GM10266 (cell line): ENCODE results near the gene SYNPO2.

Source experiments
- DNase-seq: peaks from one replicate; pipeline ENCODE4 v3.0.0; 2012; ENCODE audit errors: extremely low spot score
- TF ChIP-seq, protein P1 (sequence below): IDR thresholded peaks from 2 replicates; pipeline ENCODE4 v1.5.1; 2012; ENCODE audit warnings: mild to moderate bottlenecking, low read depth; ENCODE audit not compliant: control insufficient read depth, insufficient read depth; ENCODE audit errors: missing control alignments

SYNPO2 gene

GRCh38 chr4:119025916-119026661, 137.4 kb downstream of the SYNPO2 start:
- no peak for DNase-seq
- TF ChIP-seq, protein P1, sequence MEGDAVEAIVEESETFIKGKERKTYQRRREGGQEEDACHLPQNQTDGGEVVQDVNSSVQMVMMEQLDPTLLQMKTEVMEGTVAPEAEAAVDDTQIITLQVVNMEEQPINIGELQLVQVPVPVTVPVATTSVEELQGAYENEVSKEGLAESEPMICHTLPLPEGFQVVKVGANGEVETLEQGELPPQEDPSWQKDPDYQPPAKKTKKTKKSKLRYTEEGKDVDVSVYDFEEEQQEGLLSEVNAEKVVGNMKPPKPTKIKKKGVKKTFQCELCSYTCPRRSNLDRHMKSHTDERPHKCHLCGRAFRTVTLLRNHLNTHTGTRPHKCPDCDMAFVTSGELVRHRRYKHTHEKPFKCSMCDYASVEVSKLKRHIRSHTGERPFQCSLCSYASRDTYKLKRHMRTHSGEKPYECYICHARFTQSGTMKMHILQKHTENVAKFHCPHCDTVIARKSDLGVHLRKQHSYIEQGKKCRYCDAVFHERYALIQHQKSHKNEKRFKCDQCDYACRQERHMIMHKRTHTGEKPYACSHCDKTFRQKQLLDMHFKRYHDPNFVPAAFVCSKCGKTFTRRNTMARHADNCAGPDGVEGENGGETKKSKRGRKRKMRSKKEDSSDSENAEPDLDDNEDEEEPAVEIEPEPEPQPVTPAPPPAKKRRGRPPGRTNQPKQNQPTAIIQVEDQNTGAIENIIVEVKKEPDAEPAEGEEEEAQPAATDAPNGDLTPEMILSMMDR, result no peak

DNA sequence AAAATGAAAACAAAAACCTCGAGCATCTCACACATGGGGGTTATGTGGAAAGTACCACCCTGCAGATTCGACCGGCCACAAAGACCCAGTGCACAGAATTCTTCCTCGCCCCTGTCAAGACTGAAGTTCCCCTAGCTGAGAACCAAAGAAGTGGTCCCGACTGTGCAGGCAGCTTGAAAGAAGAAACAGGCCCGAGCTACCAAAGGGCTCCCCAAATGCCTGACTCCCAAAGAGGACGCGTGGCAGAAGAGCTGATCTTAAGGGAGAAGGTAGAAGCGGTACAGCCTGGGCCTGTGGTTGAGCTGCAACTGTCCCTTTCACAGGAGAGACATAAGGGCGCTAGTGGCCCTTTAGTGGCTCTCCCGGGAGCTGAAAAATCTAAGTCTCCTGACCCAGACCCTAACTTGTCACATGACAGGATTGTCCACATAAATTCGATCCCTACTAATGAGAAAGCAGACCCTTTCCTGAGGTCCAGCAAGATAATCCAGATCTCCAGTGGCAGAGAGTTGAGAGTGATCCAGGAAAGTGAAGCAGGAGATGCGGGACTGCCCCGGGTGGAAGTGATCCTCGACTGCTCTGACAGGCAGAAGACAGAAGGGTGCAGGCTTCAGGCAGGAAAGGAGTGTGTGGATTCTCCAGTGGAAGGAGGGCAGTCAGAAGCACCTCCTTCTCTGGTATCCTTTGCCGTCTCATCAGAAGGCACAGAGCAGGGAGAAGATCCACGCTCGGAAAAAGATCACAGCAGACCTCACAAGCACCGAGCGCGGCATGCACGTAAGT, 138.2 kb downstream of the SYNPO2 start:
- DNase-seq, result no peak
- TF ChIP-seq, protein P1, result no peak

DNA sequence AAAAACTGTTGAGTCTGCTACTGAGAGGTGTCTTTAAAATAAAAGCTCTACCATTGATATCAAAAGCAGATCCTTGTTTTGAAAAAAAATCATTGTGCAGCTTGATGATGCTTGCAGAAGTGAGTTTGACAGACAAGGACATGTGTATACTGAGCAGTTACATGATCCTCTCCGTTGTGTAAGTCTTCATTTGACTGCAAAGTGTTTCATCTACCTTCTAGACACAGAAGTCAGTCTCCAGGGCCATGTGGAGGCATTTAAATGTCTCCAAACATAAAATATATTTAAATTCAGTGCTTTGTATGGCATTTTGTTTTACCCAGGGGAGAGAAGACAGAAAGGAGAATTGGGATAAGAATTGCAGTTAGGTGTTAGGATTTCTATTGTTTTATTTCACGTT, 139.2 kb downstream of the SYNPO2 start:
- no peak for DNase-seq
- TF ChIP-seq, protein P1, result no peak

DNA sequence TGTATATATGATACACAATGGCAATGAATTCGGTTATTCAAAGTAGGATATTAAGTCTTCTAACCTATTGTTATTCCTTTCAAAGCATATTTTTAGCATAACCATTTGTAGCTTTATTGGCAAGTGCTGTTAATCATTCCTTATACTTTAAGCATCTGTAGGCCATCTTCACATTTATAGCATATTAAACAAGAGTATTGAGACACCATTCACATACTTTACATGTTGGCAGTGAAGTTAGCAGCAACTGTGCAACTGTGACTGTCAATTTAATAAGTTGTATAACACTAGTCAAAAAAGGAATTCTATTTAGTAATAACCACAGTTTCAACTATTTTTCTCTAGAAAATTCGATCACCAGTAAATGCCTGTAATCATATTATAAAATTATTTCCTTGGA, 139.6 kb downstream of the SYNPO2 start:
- DNase-seq, result no peak
- TF ChIP-seq, protein P1, result no peak

- TF ChIP-seq, protein P1, result no peak
- no peak for DNase-seq
These were observed 141.3 kb downstream of the SYNPO2 start for GRCh38 chr4:119029847-119030535.

- DNase-seq, result no peak
- TF ChIP-seq, protein P1, result no peak
These were observed 141.9 kb downstream of the SYNPO2 start for GRCh38 chr4:119030536-119030890.
